Measurements from ENCODE around the gene HDAC8.
A peak's percentile ranks its signal among the peaks of the same experiment; 100 is the strongest.
"Not testable (repeated sequence)": the region's sequence is repeated elsewhere in the genome, so short reads cannot be mapped to it uniquely, and the experiment has no call there.

HDAC8 gene

DNA sequence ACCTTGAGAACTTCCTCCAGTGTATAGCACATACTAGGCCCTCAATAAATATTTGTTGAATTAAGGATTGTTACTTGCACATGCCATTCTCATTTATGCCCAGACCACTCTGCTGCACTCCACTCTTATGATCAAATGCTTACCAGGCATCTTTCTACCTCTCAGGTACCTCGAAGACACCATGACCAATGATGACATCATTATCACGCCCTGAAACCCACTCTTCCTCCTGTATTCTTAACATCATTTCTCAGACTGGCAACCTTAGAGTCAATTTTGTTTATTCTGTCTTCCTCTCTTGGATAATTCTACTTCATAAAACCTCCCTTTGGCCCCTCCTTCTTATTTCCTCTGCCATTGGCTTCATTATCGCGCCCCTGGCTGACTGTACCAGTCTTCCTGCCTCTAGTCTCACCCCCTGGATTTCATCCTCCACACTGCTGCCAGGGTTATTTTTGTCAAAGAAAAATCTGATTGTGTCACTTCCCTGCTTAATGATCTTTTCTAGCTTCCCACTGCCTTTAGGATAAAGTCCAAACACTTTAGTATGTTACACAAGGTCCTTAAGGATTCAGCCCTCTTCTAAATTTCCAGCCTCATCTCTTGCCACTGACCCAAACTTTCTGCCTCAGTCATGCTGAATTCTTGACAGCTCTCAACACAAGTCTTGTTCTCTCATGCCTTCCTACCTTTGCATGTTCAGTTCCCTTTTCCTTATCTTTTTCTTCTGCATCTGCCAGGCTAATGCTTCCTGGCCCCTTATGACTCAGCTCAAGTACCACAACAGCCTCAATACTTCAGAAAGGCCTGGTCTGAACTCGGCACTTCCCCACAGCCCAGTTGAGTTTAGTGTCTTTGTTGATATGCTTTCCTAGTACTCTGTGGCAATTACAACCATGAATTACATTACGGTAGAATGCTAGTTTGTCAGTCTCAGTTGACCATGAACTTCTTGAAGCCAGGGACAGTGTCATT is 45.8 kb downstream of the HDAC8 start:
- TF ChIP-seq, protein P1, sequence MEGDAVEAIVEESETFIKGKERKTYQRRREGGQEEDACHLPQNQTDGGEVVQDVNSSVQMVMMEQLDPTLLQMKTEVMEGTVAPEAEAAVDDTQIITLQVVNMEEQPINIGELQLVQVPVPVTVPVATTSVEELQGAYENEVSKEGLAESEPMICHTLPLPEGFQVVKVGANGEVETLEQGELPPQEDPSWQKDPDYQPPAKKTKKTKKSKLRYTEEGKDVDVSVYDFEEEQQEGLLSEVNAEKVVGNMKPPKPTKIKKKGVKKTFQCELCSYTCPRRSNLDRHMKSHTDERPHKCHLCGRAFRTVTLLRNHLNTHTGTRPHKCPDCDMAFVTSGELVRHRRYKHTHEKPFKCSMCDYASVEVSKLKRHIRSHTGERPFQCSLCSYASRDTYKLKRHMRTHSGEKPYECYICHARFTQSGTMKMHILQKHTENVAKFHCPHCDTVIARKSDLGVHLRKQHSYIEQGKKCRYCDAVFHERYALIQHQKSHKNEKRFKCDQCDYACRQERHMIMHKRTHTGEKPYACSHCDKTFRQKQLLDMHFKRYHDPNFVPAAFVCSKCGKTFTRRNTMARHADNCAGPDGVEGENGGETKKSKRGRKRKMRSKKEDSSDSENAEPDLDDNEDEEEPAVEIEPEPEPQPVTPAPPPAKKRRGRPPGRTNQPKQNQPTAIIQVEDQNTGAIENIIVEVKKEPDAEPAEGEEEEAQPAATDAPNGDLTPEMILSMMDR (IDR thresholded peaks at IDR 0.05): no peak
- intact Hi-C loops (cut with DNase I; ENCODE audit: low total_unique reads): no loop called here
- Histone ChIP-seq H3K36me3 (no peaks in the 10 kb centered on the region), H3K27ac (no peak overlapping the region), H3K27me3 (no peaks in the 10 kb centered on the region), H3K4me3 (no peak overlapping the region), H3K4me1 (no peaks in the 10 kb centered on the region), H3K9me3 (no peaks in the 10 kb centered on the region)
- DNase-seq: peak in 1 of 2 donors; percentile 21

GRCh38 chrX:72498782-72499181 is 73.9 kb downstream of the HDAC8 start:
- no peak overlapping the region for H3K4me3 ChIP-seq
- no peaks in the 10 kb centered on the region for H3K36me3 ChIP-seq
- no peaks in the 10 kb centered on the region for H3K27me3 ChIP-seq
- no peaks in the 10 kb centered on the region for H3K4me1 ChIP-seq
- peaks cover 0 to 17% (median 0%) of the 10 kb centered on the region in 3 donors for H3K9me3 ChIP-seq
- TF ChIP-seq, protein P1 (IDR thresholded peaks at IDR 0.05): no peak
- intact Hi-C loops (cut with DNase I; ENCODE audit: low total_unique reads): no loop called here
- peak in 1 of 2 donors; percentile 19 for DNase-seq
- H3K27ac ChIP-seq: no peak overlapping the region

GRCh38 chrX:72495046-72495445 is 77.6 kb downstream of the HDAC8 start:
- H3K4me3 ChIP-seq: no peak overlapping the region
- H3K4me1 ChIP-seq: no peaks in the 10 kb centered on the region
- no peak overlapping the region for H3K27ac ChIP-seq
- TF ChIP-seq, protein P1 (IDR thresholded peaks at IDR 0.05): no peak
- intact Hi-C loops (cut with DNase I; ENCODE audit: low total_unique reads): no loop called here
- no peaks in the 10 kb centered on the region for H3K27me3 ChIP-seq
- H3K36me3 ChIP-seq: no peaks in the 10 kb centered on the region
- DNase-seq: no peak
- H3K9me3 ChIP-seq: peaks cover 0 to 7% (median 0%) of the 10 kb centered on the region in 3 donors

DNA sequence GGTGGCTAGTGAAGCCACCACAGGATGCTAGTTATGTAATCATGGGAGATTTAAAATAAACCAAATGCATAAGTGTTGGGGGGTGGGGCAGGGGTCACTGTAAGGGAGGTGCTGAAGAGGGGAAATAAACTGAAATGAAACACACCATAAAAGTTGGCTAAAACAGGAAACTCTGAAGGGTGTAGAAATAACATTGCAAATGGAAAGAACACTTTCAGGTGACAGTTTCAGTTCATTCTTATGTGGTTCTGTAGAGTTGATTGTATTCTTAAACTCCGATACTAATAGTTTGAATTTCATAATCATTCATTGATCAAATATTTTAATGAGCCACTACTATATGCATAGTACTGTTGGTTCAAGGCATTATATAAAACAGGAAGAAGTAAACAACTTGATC is 80.1 kb downstream of the HDAC8 start:
- DNase-seq: no peak
- no peak overlapping the region for H3K27ac ChIP-seq
- peaks cover 0 to 11% (median 0%) of the 10 kb centered on the region in 3 donors for H3K36me3 ChIP-seq
- no peaks in the 10 kb centered on the region for H3K9me3 ChIP-seq
- TF ChIP-seq, protein P1 (IDR thresholded peaks at IDR 0.05): no peak
- H3K4me3 ChIP-seq: no peak overlapping the region
- intact Hi-C loops (cut with DNase I; ENCODE audit: low total_unique reads): no loop called here
- no peaks in the 10 kb centered on the region for H3K27me3 ChIP-seq
- H3K4me1 ChIP-seq: no peaks in the 10 kb centered on the region

GRCh38 chrX:72490221-72490620 is 82.4 kb downstream of the HDAC8 start:
- H3K4me1 ChIP-seq; H3K27ac ChIP-seq; H3K4me3 ChIP-seq; intact Hi-C loops (cut with DNase I; ENCODE audit: low total_unique reads); DNase-seq; H3K9me3 ChIP-seq; H3K27me3 ChIP-seq: not testable (repeated sequence)
- peaks cover 0 to 11% (median 0%) of the 10 kb centered on the region in 3 donors for H3K36me3 ChIP-seq

DNA sequence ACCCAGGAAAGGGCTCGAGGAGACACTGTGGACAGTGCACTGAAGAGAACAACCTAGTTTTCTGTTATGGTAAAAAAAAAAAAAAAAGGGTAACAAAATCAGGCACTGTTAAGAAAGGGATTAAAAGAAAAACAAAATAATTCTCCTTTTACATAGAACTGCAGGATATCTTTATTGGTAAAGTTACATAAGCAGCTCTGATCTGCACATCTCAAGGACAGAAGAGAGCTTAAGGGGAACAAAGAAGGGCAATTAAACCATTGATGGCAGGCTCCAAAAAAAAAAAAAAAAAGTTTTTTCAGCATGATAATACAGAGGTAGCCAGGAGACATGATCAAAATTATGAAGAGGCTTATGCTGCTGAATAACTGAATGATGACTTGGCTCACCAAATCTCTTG is 85.0 kb downstream of the HDAC8 start:
- intact Hi-C loops (cut with DNase I; ENCODE audit: low total_unique reads): no loop called here
- Histone ChIP-seq H3K9me3 (no peaks in the 10 kb centered on the region), H3K4me1 (no peaks in the 10 kb centered on the region), H3K4me3 (no peak overlapping the region), H3K27ac (no peak overlapping the region), H3K27me3 (no peaks in the 10 kb centered on the region), H3K36me3 (peaks cover 0 to 11% (median 0%) of the 10 kb centered on the region in 3 donors)
- TF ChIP-seq, protein P1 (IDR thresholded peaks at IDR 0.05): no peak
- no peak for DNase-seq
